Measurements from ENCODE around the gene KLHL29. TPM values are rescaled to one million over a fixed set of nuclear protein-coding genes. Genes with fewer than 3 reads are reported as not detected.

The KLHL29 gene
- total and polyA plus RNA-seq, 2 experiments from 2014 or later = 3.8 to 9.9 TPM

GRCh38 chr2:23402205-23402740 is 17.3 kb downstream of the KLHL29 start:
- no peaks in the 10 kb centered on the region for H4K20me1 ChIP-seq (ENCODE audit: insufficient read depth, poor library complexity, severe bottlenecking)
- no peak overlapping the region for H3K4me2 ChIP-seq
- H3K79me2 ChIP-seq = no peaks in the 10 kb centered on the region
- no peaks in the 10 kb centered on the region for H3K36me3 ChIP-seq (replicated peaks; ENCODE audit: insufficient read depth, low read depth)
- H2AFZ ChIP-seq = no peak overlapping the region
- H3K27me3 ChIP-seq = no peaks in the 10 kb centered on the region
- no peaks in the 10 kb centered on the region for H3K4me1 ChIP-seq (ENCODE audit: insufficient read depth)
- H3K9me2 ChIP-seq (replicated peaks; ENCODE audit: insufficient read depth) = no peaks in the 10 kb centered on the region
- 50% methylated on average over 6 of the region's 6 CpGs for WGBS (ENCODE audit: low lambda C conversion rate, missing lambda C conversion rate)
- DNase-seq (ENCODE audit: low spot score) = no peak
- no peak overlapping the region for H3K4me3 ChIP-seq
- H3K9me3 ChIP-seq (ENCODE audit: low read depth) = no peaks in the 10 kb centered on the region
- TF ChIP-seq CTCF (IDR thresholded peaks at IDR 0.05; ENCODE audit: poor library complexity) (no peak), EZH2phosphoT487 (IDR thresholded peaks at IDR 0.05; ENCODE audit: low read depth, severe bottlenecking, unreplicated experiment) (no peak), EZH2 (IDR thresholded peaks at IDR 0.05; ENCODE audit: borderline replicate concordance) (no peak)
- no peak overlapping the region for H3K27ac ChIP-seq

- peak overlapping the region; percentile 42 for H2AFZ ChIP-seq
- no peak overlapping the region for H3K4me3 ChIP-seq
- no peaks in the 10 kb centered on the region for H3K9me3 ChIP-seq (ENCODE audit: low read depth)
- no peaks in the 10 kb centered on the region for H3K79me2 ChIP-seq
- no peaks in the 10 kb centered on the region for H3K4me1 ChIP-seq (ENCODE audit: insufficient read depth)
- DNase-seq (ENCODE audit: low spot score) = peak; percentile 84
- no peaks in the 10 kb centered on the region for H3K9me2 ChIP-seq (replicated peaks; ENCODE audit: insufficient read depth)
- H4K20me1 ChIP-seq (ENCODE audit: insufficient read depth, poor library complexity, severe bottlenecking) = no peaks in the 10 kb centered on the region
- peak overlapping the region; percentile 84 for H3K27ac ChIP-seq
- no peaks in the 10 kb centered on the region for H3K27me3 ChIP-seq
- WGBS (ENCODE audit: low lambda C conversion rate, missing lambda C conversion rate) = 12% methylated on average over 8 of the region's 8 CpGs
- H3K36me3 ChIP-seq (replicated peaks; ENCODE audit: insufficient read depth, low read depth) = no peaks in the 10 kb centered on the region
- H3K4me2 ChIP-seq = peak overlapping the region; percentile 67
- peak; percentile 55 for TF ChIP-seq CTCF (IDR thresholded peaks at IDR 0.05; ENCODE audit: poor library complexity)
- no peak for TF ChIP-seq EZH2 (IDR thresholded peaks at IDR 0.05; ENCODE audit: borderline replicate concordance)
- no peak for TF ChIP-seq EZH2phosphoT487 (IDR thresholded peaks at IDR 0.05; ENCODE audit: low read depth, severe bottlenecking, unreplicated experiment)
Measured at GRCh38 chr2:23404426-23404825, 19.4 kb downstream of the KLHL29 start.

GRCh38 chr2:23409248-23409647 is 24.3 kb downstream of the KLHL29 start:
- Histone ChIP-seq H3K4me3 (no peak overlapping the region), H3K27me3 (no peaks in the 10 kb centered on the region), H4K20me1 (ENCODE audit: insufficient read depth, poor library complexity, severe bottlenecking) (no peaks in the 10 kb centered on the region), H3K79me2 (no peaks in the 10 kb centered on the region), H2AFZ (no peak overlapping the region), H3K9me2 (replicated peaks; ENCODE audit: insufficient read depth) (no peaks in the 10 kb centered on the region), H3K4me2 (no peak overlapping the region), H3K4me1 (ENCODE audit: insufficient read depth) (no peaks in the 10 kb centered on the region), H3K9me3 (ENCODE audit: low read depth) (no peaks in the 10 kb centered on the region), H3K27ac (no peak overlapping the region), H3K36me3 (replicated peaks; ENCODE audit: insufficient read depth, low read depth) (no peaks in the 10 kb centered on the region)
- TF ChIP-seq EZH2phosphoT487 (IDR thresholded peaks at IDR 0.05; ENCODE audit: low read depth, severe bottlenecking, unreplicated experiment) (no peak), EZH2 (IDR thresholded peaks at IDR 0.05; ENCODE audit: borderline replicate concordance) (no peak), CTCF (IDR thresholded peaks at IDR 0.05; ENCODE audit: poor library complexity) (no peak)
- WGBS (ENCODE audit: low lambda C conversion rate, missing lambda C conversion rate) = 90% methylated on average over 8 of the region's 8 CpGs
- DNase-seq (ENCODE audit: low spot score) = no peak

Measured in hepatocyte (in vitro differentiated cells).